RWPE2 (cell line): ENCODE data around the gene KCNMA1.
A peak's percentile ranks its signal among the peaks of the same experiment; 100 is the strongest.

Experiments
- ATAC-seq: fragments of 200-7000 bp; cut with Tn5 transposase; 3 replicates; pipeline ENCODE4 v1.9.1; 2021; ENCODE audit warnings: low read depth
- DNase-seq: peaks from one replicate; pipeline ENCODE4 v3.0.0-alpha.2; 2020; ENCODE audit warnings: low spot score
- H3K27ac ChIP-seq: fragments of 450-650 bp; 2 replicates; pipeline ENCODE4 v1.5.1; 2017; ENCODE audit warnings: mild to moderate bottlenecking; ENCODE audit not compliant: poor library complexity, severe bottlenecking
- H3K27me3 ChIP-seq: fragments of 250-450 bp; sonication (Bioruptor Pico); 2 replicates; pipeline ENCODE4 v1.5.1; 2021; ENCODE audit warnings: mild to moderate bottlenecking, moderate library complexity; ENCODE audit not compliant: insufficient read depth, poor library complexity, severe bottlenecking
- H3K36me3 ChIP-seq: fragments of 250-450 bp; sonication (Bioruptor Pico); 2 replicates; pipeline ENCODE4 v1.5.1; 2020; ENCODE audit warnings: low read depth, mild to moderate bottlenecking, moderate library complexity
- H3K4me1 ChIP-seq: fragments of 250-450 bp; sonication (Bioruptor Pico); 2 replicates; pipeline ENCODE4 v1.5.1; 2021; ENCODE audit warnings: mild to moderate bottlenecking, moderate library complexity; ENCODE audit not compliant: insufficient read depth, poor library complexity, severe bottlenecking
- H3K4me3 ChIP-seq: fragments of 250-450 bp; sonication (Bioruptor Pico); 2 replicates; pipeline ENCODE4 v1.5.1; 2021; ENCODE audit warnings: mild to moderate bottlenecking, moderate library complexity; ENCODE audit not compliant: severe bottlenecking
- H3K9me3 ChIP-seq: fragments of 250-450 bp; sonication (Bioruptor Pico); 2 replicates; pipeline ENCODE4 v1.5.1; 2021; ENCODE audit warnings: mild to moderate bottlenecking, moderate library complexity; ENCODE audit not compliant: severe bottlenecking
- CTCF ChIP-seq: fragments of 450-650 bp; IDR thresholded peaks from one replicate; pipeline ENCODE4 v1.5.1; 2017; ENCODE audit warnings: mild to moderate bottlenecking, moderate library complexity; ENCODE audit not compliant: poor library complexity, severe bottlenecking

Gene KCNMA1

GRCh38 chr10:77436257-77436975 is 201.2 kb downstream of the KCNMA1 start:
- Histone ChIP-seq H3K9me3 (no peaks in the 10 kb centered on the region), H3K4me3 (no peak overlapping the region), H3K36me3 (no peaks in the 10 kb centered on the region), H3K27me3 (no peaks in the 10 kb centered on the region), H3K27ac (no peak overlapping the region), H3K4me1 (no peaks in the 10 kb centered on the region)
- DNase-seq (no peak), ATAC-seq (no peak)
- no peak for TF ChIP-seq CTCF

GRCh38 chr10:77433546-77433945 is 204.1 kb downstream of the KCNMA1 start:
- Histone ChIP-seq H3K9me3 (no peaks in the 10 kb centered on the region), H3K4me1 (no peaks in the 10 kb centered on the region), H3K36me3 (no peaks in the 10 kb centered on the region), H3K4me3 (no peak overlapping the region), H3K27me3 (no peaks in the 10 kb centered on the region), H3K27ac (no peak overlapping the region)
- no peak for DNase-seq
- TF ChIP-seq CTCF: no peak
- ATAC-seq: no peak

- no peak for ATAC-seq
- no peak for TF ChIP-seq CTCF
- H3K27ac ChIP-seq: no peak overlapping the region
- DNase-seq: no peak
- no peaks in the 10 kb centered on the region for H3K4me1 ChIP-seq
- no peaks in the 10 kb centered on the region for H3K36me3 ChIP-seq
- no peak overlapping the region for H3K4me3 ChIP-seq
- no peaks in the 10 kb centered on the region for H3K27me3 ChIP-seq
- H3K9me3 ChIP-seq: no peaks in the 10 kb centered on the region
Observed at GRCh38 chr10:77431980-77432797, 205.4 kb downstream of the KCNMA1 start.

- no peak for TF ChIP-seq CTCF
- H3K36me3 ChIP-seq: no peaks in the 10 kb centered on the region
- no peak for DNase-seq
- no peak overlapping the region for H3K4me3 ChIP-seq
- peak; percentile 25; the same call in 1 of the 3 replicates for ATAC-seq
- no peaks in the 10 kb centered on the region for H3K4me1 ChIP-seq
- H3K27me3 ChIP-seq: no peaks in the 10 kb centered on the region
- H3K9me3 ChIP-seq: no peaks in the 10 kb centered on the region
- H3K27ac ChIP-seq: no peak overlapping the region
Observed at GRCh38 chr10:77431209-77431611, 206.4 kb downstream of the KCNMA1 start.

- H3K4me1 ChIP-seq: no peaks in the 10 kb centered on the region
- no peak for TF ChIP-seq CTCF
- ATAC-seq (no peak), DNase-seq (no peak)
- no peak overlapping the region for H3K4me3 ChIP-seq
- H3K9me3 ChIP-seq: no peaks in the 10 kb centered on the region
- H3K36me3 ChIP-seq: no peaks in the 10 kb centered on the region
- no peaks in the 10 kb centered on the region for H3K27me3 ChIP-seq
- no peak overlapping the region for H3K27ac ChIP-seq
Observed at GRCh38 chr10:77430530-77430929, 207.1 kb downstream of the KCNMA1 start.
